LNCaP clone FGC (cell line): ENCODE results near the gene ZIK1.

Source experiments
- DNase-seq: peaks from one replicate; pipeline ENCODE4 v3.0.0-alpha.2; 2011; ENCODE audit warnings: low read depth
- H3K4me3 ChIP-seq: 2 replicates; pipeline ENCODE4 v1.5.1; 2011; ENCODE audit warnings: mild to moderate bottlenecking, low read depth, low read length, control low read depth
- CTCF ChIP-seq: IDR thresholded peaks from 2 replicates; pipeline ENCODE4 v1.5.1; 2012; ENCODE audit warnings: mild to moderate bottlenecking; ENCODE audit not compliant: control insufficient read depth, insufficient read depth; ENCODE audit errors: extremely low read depth

ZIK1 gene

DNA sequence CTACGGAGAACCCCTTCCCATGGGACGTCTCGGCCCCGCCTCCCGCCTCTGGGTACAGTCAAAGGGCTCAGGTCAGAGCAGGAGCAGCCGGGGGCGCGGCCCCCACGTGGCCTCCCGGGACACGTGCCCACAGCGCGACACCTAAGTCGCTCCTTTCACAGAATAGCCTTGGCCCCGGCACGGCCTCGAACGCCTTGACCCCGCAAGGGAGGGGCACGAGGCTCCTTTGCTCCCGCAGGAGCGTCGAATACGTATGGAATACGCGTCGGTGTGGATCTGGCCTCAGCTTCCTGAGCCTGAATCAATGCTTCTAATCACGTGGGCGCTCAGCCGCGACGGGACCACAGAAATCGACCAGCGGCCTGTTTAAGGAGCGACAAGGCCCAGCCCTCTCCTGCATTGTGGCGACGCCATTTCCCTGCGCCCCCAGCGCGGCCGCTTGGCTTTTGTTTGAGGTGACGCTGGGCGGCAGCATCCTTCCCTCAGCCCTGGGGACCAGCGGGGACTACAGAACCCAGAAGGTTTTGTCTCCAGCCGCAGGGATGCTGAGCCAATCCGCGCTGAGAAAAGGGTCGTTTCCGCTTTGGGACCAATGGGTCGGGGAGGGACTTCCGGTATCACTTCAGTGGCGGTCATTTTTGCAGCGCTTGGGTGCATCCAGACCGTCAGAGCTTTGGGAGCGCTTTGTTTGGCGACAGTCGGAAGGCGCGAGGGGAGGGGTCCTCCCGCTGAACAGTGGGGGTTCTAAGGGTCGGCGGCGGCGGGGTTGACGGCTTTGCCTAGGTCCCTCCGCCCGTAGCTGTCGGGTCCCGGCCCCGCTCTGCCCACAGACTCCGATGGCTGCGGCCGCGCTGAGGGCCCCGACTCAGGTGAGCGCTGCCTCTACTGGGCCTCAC, at the start of gene ZIK1:
TSS of gene ZIK1 (plus strand) at position 625 of the 896 bp plus-strand sequence. CDS start at position 837, 212 bp downstream.
- peak; percentile 38; the same call in 1 of the 2 replicates for TF ChIP-seq CTCF
- H3K4me3 ChIP-seq, result peak within 1 kb of the TSS; percentile 79
- peak; percentile 86 for DNase-seq

DNA sequence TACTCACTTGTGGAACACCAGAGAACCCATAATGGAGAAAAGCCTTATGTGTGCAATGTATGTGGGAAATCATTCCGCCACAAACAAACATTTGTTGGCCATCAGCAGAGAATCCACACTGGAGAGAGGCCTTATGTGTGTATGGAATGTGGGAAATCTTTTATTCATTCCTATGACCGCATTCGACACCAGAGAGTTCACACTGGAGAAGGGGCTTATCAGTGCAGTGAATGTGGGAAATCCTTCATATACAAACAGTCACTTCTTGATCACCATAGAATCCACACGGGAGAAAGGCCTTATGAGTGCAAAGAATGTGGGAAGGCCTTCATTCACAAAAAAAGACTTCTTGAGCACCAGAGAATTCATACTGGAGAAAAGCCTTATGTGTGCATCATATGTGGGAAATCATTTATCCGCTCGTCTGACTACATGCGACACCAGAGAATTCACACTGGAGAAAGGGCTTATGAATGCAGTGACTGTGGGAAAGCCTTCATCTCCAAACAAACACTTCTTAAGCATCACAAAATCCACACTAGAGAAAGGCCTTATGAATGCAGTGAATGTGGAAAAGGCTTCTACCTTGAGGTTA, 45.9 kb upstream of the ZIK1 start:
- no peak for TF ChIP-seq CTCF
- no peak overlapping the region for H3K4me3 ChIP-seq
- no peak for DNase-seq

GRCh38 chr19:57546513-57546912, 37.4 kb upstream of the ZIK1 start:
- no peak overlapping the region for H3K4me3 ChIP-seq
- TF ChIP-seq CTCF, result no peak
- no peak for DNase-seq

- no peak for DNase-seq
- TF ChIP-seq CTCF, result no peak
- no peak overlapping the region for H3K4me3 ChIP-seq
These were observed 31.5 kb upstream of the ZIK1 start for GRCh38 chr19:57552432-57552831.

DNA sequence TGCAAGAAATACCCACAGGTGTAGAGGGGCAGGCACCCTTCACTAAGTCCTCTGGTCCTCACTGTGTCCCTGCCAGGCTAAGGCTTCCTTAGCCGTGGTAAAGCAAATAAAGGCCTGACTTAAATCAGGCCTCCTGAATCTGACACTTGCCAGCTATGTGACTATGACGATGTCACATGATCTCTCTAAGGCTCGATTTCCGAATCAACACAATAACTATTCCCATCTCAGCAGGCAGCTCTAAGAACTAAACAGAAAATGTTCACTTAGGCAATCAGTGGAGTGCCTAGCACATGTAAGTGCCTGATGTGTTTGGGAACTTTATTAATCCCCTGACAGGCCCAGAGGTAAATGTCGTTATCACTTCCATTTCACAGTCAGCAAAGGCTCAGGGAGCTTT, 26.3 kb upstream of the ZIK1 start:
- peak; percentile 19 for DNase-seq
- TF ChIP-seq CTCF, result no peak
- H3K4me3 ChIP-seq, result peak overlapping the region; percentile 96

DNA sequence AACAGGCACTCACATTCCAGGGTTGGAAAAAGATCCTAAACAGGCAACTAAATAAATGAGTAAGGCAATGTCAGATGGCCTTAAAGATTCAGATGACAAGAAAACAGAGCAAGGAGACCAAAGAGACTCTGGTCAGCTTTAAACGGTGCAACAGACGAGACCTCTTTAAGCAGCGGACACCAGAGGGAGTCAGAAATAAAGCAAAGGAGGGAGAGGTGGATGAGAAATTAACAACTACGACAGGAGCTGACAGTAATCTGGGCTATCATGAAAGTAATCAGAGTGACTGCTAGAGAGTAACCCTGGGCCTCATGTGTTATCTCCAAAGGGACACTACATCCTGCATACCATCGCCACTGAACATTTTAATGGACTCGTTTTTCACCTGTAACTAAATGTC, 25.4 kb upstream of the ZIK1 start:
- peak overlapping the region; percentile 96 for H3K4me3 ChIP-seq
- 0 out of 2 replicates have a peak, but pooled peaks have one; percentile 28 for TF ChIP-seq CTCF
- no peak for DNase-seq
